Putamen (tissue), 1 donor: Measurements from ENCODE around the gene RGS14.

ENCODE experiments used
- DNase-seq: peaks from one replicate; pipeline ENCODE4 v3.0.0-alpha.2; 2016; ENCODE audit warnings: low spot score

The RGS14 gene

DNA sequence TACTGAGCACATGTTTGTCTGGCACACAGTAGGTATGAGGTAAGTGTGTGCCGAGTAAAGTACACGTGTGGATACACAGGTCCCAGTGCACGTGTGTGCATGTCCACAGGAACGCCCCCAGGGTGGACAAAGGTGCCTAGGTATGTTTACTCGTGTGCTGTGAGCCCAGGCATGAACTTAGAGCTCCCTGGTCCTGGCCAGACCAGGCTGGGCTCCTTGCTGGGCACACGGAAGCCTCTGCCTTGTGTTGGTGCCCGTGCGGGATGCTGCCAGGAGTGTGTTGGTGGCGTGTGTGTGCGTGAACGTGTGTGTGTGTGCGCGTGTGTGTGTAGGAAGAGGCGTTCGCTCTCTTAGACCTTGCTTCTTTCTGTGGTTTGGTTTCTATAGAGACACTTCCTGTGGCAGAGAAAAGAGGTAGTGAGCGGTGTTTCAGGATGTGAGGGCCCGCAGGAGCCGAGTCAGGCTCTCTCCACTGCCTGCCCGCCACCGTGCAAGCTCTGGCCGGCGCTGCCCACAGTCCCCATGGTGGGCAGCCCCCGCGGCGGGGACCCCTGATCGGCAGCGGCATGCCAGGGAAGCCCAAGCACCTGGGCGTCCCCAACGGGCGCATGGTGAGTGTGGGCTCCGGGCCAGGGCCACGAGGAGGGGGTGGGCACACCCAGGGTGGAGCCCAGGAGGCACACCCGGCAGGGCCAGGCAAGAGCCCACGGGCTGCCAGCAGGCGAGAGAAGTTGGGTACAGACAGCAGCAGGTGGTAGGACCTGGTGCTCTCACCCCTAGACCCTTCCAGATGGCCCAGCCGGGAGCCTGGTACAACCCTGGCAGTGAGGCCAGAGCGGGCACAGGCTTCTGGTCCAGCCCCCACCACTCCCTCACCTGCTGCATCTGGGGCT lies at the start of gene RGS14:
RGS14 (plus strand) TSS at position 466 of the 893 bp plus-strand sequence; CDS start at position 567, 101 bp downstream.
- no peak for DNase-seq

DNA sequence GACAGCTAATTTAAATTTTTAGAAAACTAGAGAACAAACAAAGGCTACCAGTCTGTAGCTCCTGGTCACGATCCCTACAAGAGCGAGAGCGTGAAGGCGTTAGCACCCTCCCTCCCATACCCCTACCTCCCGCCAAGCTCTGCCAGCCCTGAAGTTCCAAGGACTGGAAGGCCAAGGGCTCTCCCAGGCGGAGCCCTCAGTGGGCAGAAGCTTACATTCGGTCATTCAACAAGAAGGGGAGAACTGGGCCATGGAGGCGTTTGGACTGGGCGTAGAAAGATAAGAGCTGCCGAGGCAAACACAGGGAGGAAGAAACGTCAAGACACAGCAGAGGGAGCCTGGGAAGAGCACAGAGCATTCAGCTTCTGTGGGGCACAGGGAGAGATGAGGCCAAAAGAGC lies 49.0 kb upstream of the RGS14 start:
- DNase-seq = no peak

DNA sequence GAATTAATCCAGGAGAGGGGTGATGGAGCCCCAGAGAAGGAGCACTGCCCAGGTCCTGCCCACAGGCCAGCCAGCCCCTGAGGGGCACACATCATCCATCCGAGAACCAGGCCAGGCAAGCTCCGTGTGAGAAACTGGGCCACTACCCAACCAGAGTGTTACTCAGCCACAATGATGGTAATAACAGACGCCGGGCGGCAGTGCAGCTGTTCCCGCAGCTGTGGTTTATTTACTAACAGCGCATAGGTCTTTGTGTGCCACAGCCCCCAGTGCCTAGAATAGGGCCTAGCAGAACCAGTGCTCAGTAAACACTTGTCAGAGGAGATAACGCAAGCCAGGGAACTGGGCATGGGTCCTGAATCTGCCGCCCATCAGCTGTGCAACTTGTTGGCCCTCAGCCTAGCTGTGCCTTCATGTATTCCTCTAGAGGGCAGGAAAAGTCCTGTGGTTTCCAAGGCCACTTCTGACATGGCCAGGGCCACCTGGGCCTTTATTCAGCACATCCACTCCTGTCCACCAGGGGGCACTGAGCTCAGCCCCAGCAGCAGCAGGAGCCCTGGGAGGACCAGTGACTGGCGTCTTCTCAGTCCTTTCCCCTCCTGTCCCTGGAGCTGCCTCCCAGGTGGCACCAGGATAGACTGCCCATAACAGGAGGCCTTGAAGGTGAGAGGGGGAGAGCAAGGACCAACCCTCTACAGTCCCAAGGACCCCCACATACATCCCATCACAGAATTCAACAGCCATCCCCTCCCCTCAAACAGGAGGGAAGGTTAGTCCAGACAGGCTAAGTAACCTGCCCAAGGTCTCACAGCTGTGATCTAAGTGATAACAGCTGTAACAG lies 48.2 kb upstream of the RGS14 start:
- DNase-seq = no peak

- no peak for DNase-seq
These were observed 47.4 kb upstream of the RGS14 start for GRCh38 chr5:177310332-177310731.

DNA sequence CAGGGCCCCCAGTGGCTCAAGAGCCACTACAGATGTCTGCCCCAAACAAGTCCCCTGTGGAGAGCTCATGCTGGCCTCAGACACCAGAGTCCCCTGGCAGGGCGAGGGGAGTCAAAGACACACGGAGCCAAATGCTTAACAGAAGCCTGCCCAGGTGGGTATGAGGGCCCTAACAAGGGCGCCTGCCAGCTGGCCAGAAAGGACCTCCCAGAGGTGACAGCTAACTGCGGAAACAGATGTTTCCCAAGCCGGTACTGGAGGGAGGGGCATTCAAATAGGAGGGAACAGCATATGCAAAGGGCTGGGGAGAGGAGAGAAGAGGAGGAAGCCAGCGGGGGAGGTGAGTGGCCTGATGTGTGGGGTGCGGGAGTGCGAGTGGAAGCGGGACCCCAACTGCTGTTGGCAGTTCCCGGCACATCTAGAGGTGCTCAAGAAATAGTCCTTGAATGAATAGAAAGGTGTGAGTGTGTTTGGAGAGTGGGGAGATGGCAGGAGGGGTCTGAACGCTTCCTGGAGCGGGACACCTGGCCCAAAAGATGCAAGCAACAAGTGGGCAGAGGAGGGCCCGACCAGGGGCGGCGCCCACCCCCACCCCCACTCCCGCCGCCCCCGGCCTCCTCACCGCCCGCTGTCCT lies 46.9 kb upstream of the RGS14 start:
- DNase-seq = no peak

GRCh38 chr5:177311392-177311722 lies 46.4 kb upstream of the RGS14 start:
- no peak for DNase-seq

DNA sequence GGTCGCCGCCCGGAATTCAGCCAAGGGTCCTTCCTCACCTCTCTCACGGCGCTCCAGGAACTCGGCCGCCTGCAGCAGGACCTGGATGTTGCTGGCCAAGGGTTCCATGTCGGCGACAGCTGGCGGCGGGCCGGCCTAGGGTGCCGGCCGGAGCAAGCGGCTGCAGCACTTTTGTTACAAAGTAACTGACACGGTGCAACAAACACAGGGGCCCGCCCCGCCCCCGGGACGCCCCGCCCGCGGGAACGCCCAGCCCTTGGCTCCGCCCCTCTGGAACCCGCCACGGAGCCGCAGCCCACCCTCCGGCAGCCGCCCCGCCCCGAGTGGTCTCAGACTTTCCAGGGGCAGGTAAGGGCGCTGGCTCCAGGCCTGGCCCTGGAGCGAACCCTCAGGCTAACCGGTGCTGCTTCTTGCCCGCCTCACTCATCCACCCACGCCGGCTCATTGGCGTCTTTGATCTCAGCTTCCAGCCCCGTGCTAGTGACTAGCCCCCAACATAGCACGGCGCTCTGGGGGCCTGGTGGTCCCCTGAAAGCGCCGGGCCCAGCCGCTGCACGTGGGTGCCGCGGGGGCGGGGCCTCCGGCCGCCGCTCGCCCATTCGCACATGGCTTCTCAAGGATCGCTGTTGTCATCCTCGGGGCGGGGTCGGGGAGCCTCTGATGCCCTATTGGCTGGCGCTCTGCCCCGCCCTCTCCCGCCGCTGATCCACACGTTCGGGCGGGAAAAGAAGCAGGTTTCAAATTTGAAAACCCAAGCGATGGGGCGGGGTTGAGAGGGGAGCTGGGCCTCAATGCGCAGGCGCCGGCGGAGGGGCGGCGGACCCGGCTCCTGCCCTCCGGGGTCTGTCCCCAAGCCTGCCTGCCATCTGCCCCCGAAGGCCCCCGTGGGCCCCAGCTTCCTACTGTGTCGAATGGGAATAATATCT lies 45.7 kb upstream of the RGS14 start, which contains the start of gene MXD3:
MXD3 (minus strand) TSS at position 176 of the 926 bp plus-strand sequence; CDS start at position 108, 68 bp downstream.
- peak; percentile 95 for DNase-seq

- no peak for DNase-seq
These were observed 45.0 kb upstream of the RGS14 start for GRCh38 chr5:177312649-177313181.

- no peak for DNase-seq
These were observed 44.0 kb upstream of the RGS14 start for GRCh38 chr5:177313561-177314259.

GRCh38 chr5:177314376-177315342 lies 43.1 kb upstream of the RGS14 start:
- no peak for DNase-seq

- no peak for DNase-seq
These were observed 42.3 kb upstream of the RGS14 start for GRCh38 chr5:177315411-177315810.

DNA sequence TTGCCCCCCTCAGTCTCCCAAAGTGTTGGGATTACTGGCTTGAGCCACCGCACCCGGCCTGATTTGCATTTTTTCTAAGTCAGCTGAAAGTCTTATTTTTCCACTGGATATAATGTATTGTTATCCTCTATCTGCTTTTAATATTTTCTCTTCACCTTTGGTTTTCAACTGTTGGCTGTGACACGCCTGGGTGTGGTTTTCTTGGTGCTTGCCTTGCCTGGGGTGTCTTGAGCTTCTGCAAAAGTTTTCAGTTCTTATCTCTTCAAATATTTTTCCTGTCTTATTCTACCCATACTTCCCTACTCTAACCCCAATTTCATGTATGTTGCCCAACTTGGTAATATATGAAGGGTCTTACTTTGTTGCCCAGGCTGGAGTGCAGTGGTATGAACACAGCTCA lies 41.7 kb upstream of the RGS14 start:
- DNase-seq = no peak

- peak; percentile 64 for DNase-seq
These were observed 39.8 kb upstream of the RGS14 start for GRCh38 chr5:177317959-177318377.

DNA sequence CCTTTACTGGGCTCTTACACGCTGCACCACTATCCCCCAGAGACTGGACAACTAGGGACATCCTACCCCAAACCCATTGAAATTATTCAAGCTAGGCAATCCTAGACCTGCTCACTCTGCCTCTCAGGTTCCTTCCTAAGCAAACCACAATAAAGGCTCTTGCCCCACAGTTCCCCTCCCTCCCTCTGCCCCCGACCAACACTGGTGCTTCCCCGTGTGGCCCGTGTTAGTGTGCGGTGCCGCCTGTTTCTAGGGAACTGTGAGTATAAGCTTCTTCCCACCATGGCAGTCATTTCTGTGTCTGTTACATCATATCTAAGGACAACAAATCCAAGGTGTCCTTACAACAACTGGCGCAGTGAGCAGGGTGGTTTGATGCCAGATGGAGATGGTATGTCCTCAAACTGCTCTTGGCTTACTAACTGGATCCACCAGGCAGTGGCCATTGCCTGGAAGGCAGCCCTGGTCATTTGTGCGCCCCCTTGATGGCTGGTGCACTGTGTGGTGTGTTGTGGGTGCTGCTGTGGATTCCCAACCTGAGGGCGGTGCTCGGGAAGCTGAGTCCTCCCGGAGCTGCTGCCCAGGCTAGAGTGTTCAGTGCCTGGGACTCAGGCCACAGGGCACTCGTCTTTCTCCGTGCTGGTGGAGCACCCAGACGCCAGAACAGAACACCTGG lies 37.7 kb upstream of the RGS14 start:
- no peak for DNase-seq

DNA sequence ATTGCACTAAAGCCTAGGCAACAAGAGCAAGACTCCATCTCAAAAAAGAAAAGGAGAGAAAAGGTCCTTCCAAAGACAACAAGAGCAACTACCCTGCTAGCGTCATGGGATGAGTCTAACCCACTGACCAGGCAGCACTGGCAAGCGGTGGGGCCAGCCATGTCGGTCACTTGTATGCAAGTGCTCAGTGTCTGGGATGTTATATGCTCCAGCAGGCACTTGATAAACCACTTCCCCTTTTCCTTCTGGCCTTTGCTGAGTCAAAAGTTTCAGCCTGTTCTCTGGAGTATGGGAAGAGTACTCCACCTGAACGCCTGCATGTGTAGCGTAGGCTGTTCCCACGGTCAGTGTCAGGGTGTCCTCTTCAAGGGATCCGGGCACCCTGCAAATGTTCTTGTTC lies 36.8 kb upstream of the RGS14 start:
- DNase-seq = no peak

DNA sequence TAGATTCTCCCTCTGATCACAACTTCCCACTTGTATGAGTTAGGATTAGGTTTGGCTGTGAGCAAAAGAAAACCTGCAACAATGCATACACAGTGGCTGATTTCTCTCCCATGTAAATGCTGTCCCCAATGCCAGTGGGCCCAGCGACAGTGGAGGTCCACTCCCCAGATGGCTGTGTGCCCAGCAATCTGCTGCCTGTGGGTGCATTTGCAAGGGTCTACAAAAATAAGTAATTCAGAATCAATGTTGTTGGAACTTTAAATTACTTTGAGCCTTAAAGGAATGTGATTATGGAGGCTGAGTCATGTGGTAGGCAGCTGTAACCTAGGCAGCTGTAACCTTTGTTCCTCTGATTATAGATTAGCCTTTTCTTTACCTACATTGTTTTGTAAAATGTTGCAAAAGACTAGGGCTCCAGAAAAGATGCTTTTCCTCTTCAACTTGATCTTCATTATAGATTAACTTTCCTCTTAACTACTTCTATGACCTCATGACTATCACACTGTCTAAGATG lies 31.8 kb upstream of the RGS14 start:
- no peak for DNase-seq

GRCh38 chr5:177327539-177328522 lies 29.9 kb upstream of the RGS14 start:
- DNase-seq = no peak
